Upper lobe of left lung (tissue), 4 donors: Measurements from ENCODE around the gene DEFB108B.
A peak's percentile ranks its signal among the peaks of the same experiment; 100 is the strongest.
"Not testable (repeated sequence)": the region's sequence is repeated elsewhere in the genome, so short reads cannot be mapped to it uniquely, and the experiment has no call there.

ENCODE experiments used
- POLR2A ChIP-seq, 4 donors: fragments of 450-650 bp; IDR thresholded peaks; one replicate each; pipeline ENCODE4 v1.5.1; 2016 to 2017; ENCODE audit warnings: antibody characterized with exemption in 4 of 4, mild to moderate bottlenecking in 2 of 4
- POLR2AphosphoS5 ChIP-seq, 2 donors: sonication (generic); formaldehyde crosslinking; IDR thresholded peaks; one replicate each; pipeline ENCODE4 v1.5.1; 2017; ENCODE audit warnings: antibody characterized with exemption in 2 of 2
- TF ChIP-seq, protein P1 (sequence below), 6 experiments: fragments of 450-650 bp in 4 of 6; fragments of 200-600 bp in 2 of 6; sonication (generic) in 2 of 6; IDR thresholded peaks; one replicate each; pipeline ENCODE4 v1.5.1; 2016 to 2019; ENCODE audit warnings: antibody characterized with exemption in 6 of 6

GRCh38 chr11:71813481-71814355 is 19.3 kb upstream of the DEFB108B start:
- not testable (repeated sequence) for TF ChIP-seq POLR2A, POLR2AphosphoS5 (IDR thresholded peaks at IDR 0.05)
- TF ChIP-seq, protein P1, sequence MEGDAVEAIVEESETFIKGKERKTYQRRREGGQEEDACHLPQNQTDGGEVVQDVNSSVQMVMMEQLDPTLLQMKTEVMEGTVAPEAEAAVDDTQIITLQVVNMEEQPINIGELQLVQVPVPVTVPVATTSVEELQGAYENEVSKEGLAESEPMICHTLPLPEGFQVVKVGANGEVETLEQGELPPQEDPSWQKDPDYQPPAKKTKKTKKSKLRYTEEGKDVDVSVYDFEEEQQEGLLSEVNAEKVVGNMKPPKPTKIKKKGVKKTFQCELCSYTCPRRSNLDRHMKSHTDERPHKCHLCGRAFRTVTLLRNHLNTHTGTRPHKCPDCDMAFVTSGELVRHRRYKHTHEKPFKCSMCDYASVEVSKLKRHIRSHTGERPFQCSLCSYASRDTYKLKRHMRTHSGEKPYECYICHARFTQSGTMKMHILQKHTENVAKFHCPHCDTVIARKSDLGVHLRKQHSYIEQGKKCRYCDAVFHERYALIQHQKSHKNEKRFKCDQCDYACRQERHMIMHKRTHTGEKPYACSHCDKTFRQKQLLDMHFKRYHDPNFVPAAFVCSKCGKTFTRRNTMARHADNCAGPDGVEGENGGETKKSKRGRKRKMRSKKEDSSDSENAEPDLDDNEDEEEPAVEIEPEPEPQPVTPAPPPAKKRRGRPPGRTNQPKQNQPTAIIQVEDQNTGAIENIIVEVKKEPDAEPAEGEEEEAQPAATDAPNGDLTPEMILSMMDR (IDR thresholded peaks at IDR 0.05), result peak; percentile 64 to 87 (median 84)
